Neural crest cell (in vitro differentiated cells): ENCODE results near the gene FAM117B. TPM values are rescaled to one million over a fixed set of nuclear protein-coding genes. Genes with fewer than 3 reads are reported as not detected.
A peak's percentile ranks its signal among the peaks of the same experiment; 100 is the strongest.

Source experiments
- DNase-seq: peaks from one replicate; pipeline ENCODE4 v3.0.0; 2021; ENCODE audit warnings: low read depth, mixed read lengths, low spot score
- H3K27ac Mint-ChIP-seq: one replicate; pipeline ENCODE4 v1.8.0; 2021; ENCODE audit warnings: mild to moderate bottlenecking, mixed read lengths; ENCODE audit not compliant: unreplicated experiment
- H3K27me3 Mint-ChIP-seq: 2 replicates; pipeline ENCODE4 v1.8.0; 2021; ENCODE audit warnings: low read depth, mild to moderate bottlenecking, mixed read lengths
- H3K36me3 Mint-ChIP-seq: 2 replicates; pipeline ENCODE4 v1.8.0; 2021; ENCODE audit warnings: low read depth, mild to moderate bottlenecking, mixed read lengths
- H3K4me1 Mint-ChIP-seq: 2 replicates; pipeline ENCODE4 v1.8.0; 2021; ENCODE audit warnings: mixed read lengths
- H3K4me3 Mint-ChIP-seq: one replicate; pipeline ENCODE4 v1.8.0; 2021; ENCODE audit warnings: mild to moderate bottlenecking, mixed read lengths
- H3K9me3 Mint-ChIP-seq: 2 replicates; pipeline ENCODE4 v1.8.0; 2021; ENCODE audit warnings: mixed read lengths
- CTCF ChIP-seq: fragments of 200-600 bp; sonication (generic); conservative IDR thresholded peaks from 2 replicates; pipeline ENCODE4 v1.5.0; 2021; ENCODE audit warnings: antibody characterized with exemption, mild to moderate bottlenecking
- total RNA-seq: library from RNA; stranded (reverse); gene quantifications from 2 replicates; pipeline ENCODE4 v1.2.1, GENCODE V29; 2021

Gene FAM117B
- total RNA-seq, 1 donor from 2014 or later: 22.8 TPM

- no peak for DNase-seq
- peaks cover 19% of the 10 kb centered on the region for H3K36me3 Mint-ChIP-seq
- H3K9me3 Mint-ChIP-seq: no peaks in the 10 kb centered on the region
- peaks cover 6% of the 10 kb centered on the region for H3K4me1 Mint-ChIP-seq
- no peak overlapping the region for H3K27ac Mint-ChIP-seq
- TF ChIP-seq CTCF: no peak
- H3K4me3 Mint-ChIP-seq: no peak overlapping the region
- no peaks in the 10 kb centered on the region for H3K27me3 Mint-ChIP-seq
Measured at GRCh38 chr2:202758128-202758527, 123.4 kb downstream of the FAM117B start.

- Mint-ChIP-seq H3K4me3 (no peak overlapping the region), H3K27me3 (no peaks in the 10 kb centered on the region), H3K27ac (no peak overlapping the region), H3K9me3 (no peaks in the 10 kb centered on the region), H3K4me1 (peaks cover 6% of the 10 kb centered on the region), H3K36me3 (peaks cover 14% of the 10 kb centered on the region)
- TF ChIP-seq CTCF: no peak
- no peak for DNase-seq
Measured at GRCh38 chr2:202758604-202759003, 123.8 kb downstream of the FAM117B start.

GRCh38 chr2:202760848-202761247 is 126.1 kb downstream of the FAM117B start:
- Mint-ChIP-seq H3K27me3 (no peaks in the 10 kb centered on the region), H3K4me3 (no peak overlapping the region), H3K9me3 (no peaks in the 10 kb centered on the region), H3K36me3 (peaks cover 5% of the 10 kb centered on the region), H3K4me1 (peaks cover 6% of the 10 kb centered on the region), H3K27ac (no peak overlapping the region)
- no peak for DNase-seq
- TF ChIP-seq CTCF: no peak

GRCh38 chr2:202762556-202762955 is 127.8 kb downstream of the FAM117B start:
- Mint-ChIP-seq H3K36me3 (peaks cover 5% of the 10 kb centered on the region), H3K4me1 (peaks cover 6% of the 10 kb centered on the region)

GRCh38 chr2:202763916-202764315 is 129.1 kb downstream of the FAM117B start:
- H3K36me3 Mint-ChIP-seq: peaks cover 5% of the 10 kb centered on the region
- no peaks in the 10 kb centered on the region for H3K9me3 Mint-ChIP-seq
- no peak overlapping the region for H3K27ac Mint-ChIP-seq
- no peak for TF ChIP-seq CTCF
- no peak overlapping the region for H3K4me3 Mint-ChIP-seq
- no peaks in the 10 kb centered on the region for H3K27me3 Mint-ChIP-seq
- no peak for DNase-seq
- H3K4me1 Mint-ChIP-seq: peaks cover 6% of the 10 kb centered on the region

More at GRCh38 chr2:202762556-202762955, 127.8 kb downstream of the FAM117B start:
- no peak for TF ChIP-seq CTCF
- no peak for DNase-seq
- no peaks in the 10 kb centered on the region for H3K9me3 Mint-ChIP-seq
- no peaks in the 10 kb centered on the region for H3K27me3 Mint-ChIP-seq
- no peak overlapping the region for H3K4me3 Mint-ChIP-seq
- H3K27ac Mint-ChIP-seq: peak overlapping the region; percentile 1

GRCh38 chr2:202764991-202765390 is 130.2 kb downstream of the FAM117B start:
- Mint-ChIP-seq H3K9me3 (no peaks in the 10 kb centered on the region), H3K36me3 (peaks cover 8% of the 10 kb centered on the region), H3K27me3 (no peaks in the 10 kb centered on the region), H3K4me3 (no peak overlapping the region), H3K27ac (no peak overlapping the region), H3K4me1 (peaks cover 6% of the 10 kb centered on the region)
- TF ChIP-seq CTCF: no peak
- no peak for DNase-seq
